Stomach (tissue), 9 donors: ENCODE measurements around the gene TMEM178A. TPM values are rescaled to one million over a fixed set of nuclear protein-coding genes. Genes with fewer than 3 reads are reported as not detected.

ENCODE experiments used
- DNase-seq, 2 donors: peaks; one replicate each; pipeline versions ENCODE4 v3.0.0 to v3.0.0-alpha.2; 2013 to 2019
- H3K27ac ChIP-seq, 5 donors: fragments of 200-600 bp in 4 of 5; sonication (generic) in 4 of 5; one replicate each; pipeline ENCODE4 v1.5.1; 2013 to 2019; ENCODE audit warnings: mild to moderate bottlenecking in 1 of 5, moderate library complexity in 1 of 5
- H3K27me3 ChIP-seq, 3 donors: fragments of 200-600 bp; sonication (generic); one replicate each; pipeline ENCODE4 v1.5.1; 2017 to 2019; ENCODE audit warnings: mixed run types in 1 of 3
- H3K36me3 ChIP-seq, 4 donors: fragments of 200-600 bp; sonication (generic); 1 replicate in 3 of 4; 2 replicates in 1 of 4; pipeline ENCODE4 v1.5.1; 2016 to 2019
- H3K4me1 ChIP-seq, 4 donors: fragments of 200-600 bp; sonication (generic); one replicate each; pipeline ENCODE4 v1.5.1; 2016 to 2019
- H3K4me3 ChIP-seq, 4 donors: fragments of 200-600 bp; sonication (generic) in 3 of 4; one replicate each; pipeline ENCODE4 v1.5.1; 2016 to 2019; ENCODE audit warnings: mild to moderate bottlenecking in 1 of 4
- H3K9me3 ChIP-seq, 4 donors: fragments of 200-600 bp; sonication (generic); one replicate each; pipeline ENCODE4 v1.5.1; 2016 to 2019
- EP300 ChIP-seq: sonication (generic); formaldehyde crosslinking; IDR thresholded peaks from one replicate; pipeline ENCODE4 v1.6.1; 2017; ENCODE audit warnings: antibody characterized with exemption
- POLR2A ChIP-seq, 4 donors: fragments of 450-650 bp; IDR thresholded peaks; one replicate each; pipeline ENCODE4 v1.6.1; 2016; ENCODE audit warnings: antibody characterized with exemption in 4 of 4, control low read depth in 2 of 4, mild to moderate bottlenecking in 1 of 4, moderate library complexity in 1 of 4
- POLR2AphosphoS5 ChIP-seq, 3 donors: sonication (generic); formaldehyde crosslinking; IDR thresholded peaks; one replicate each; pipeline ENCODE4 v1.6.1; 2016; ENCODE audit warnings: antibody characterized with exemption in 3 of 3
- WGBS, 5 donors: extraction: QIAGEN DNeasy Blood & Tissue Kit in 3 of 5; methylation state at CpG; one replicate each; pipeline versions ENCODE4 v1.1.5 to v1.1.7; 2013 to 2018; 5-methylcytosine and 5-hydroxymethylcytosine counted together
- intact Hi-C: fragments of 100-400 bp; cut with DNase I; formaldehyde crosslinking; loops from one replicate; pipeline ENCODE4 v1.15.1; 2023; ENCODE audit warnings: low total_unique reads
- polyA plus RNA-seq, 3 donors: library from polyadenylated mRNA; stranded (reverse); fragments of 200-250 nt; gene quantifications; one replicate each; pipeline ENCODE4 v1.2.3, GENCODE V29; 2013
- total RNA-seq, 5 donors: library from RNA; depleted of rRNA; stranded (reverse); fragments of >200 nt; gene quantifications; one replicate each; pipeline versions ENCODE4 v1.1.0 to v1.2.3, GENCODE V29; 2014 to 2016
- TF ChIP-seq, protein P1 (sequence below), 7 experiments: fragments of 450-650 bp in 4 of 7; fragments of 200-600 bp in 3 of 7; sonication (generic) in 3 of 7; IDR thresholded peaks; one replicate each; pipeline ENCODE4 v1.5.1; 2016 to 2019; ENCODE audit warnings: antibody characterized with exemption in 7 of 7, control low read depth in 2 of 7, mild to moderate bottlenecking in 1 of 7
- donor health status: healthy with polysubstance abuse.
- donor health status: Bipolar disorder and iron deficiency.
- donor health status: healthy.

TMEM178A gene
- total and polyA plus RNA-seq, 8 donors, result 0.62 to 36.5 (median 4.4) TPM

DNA sequence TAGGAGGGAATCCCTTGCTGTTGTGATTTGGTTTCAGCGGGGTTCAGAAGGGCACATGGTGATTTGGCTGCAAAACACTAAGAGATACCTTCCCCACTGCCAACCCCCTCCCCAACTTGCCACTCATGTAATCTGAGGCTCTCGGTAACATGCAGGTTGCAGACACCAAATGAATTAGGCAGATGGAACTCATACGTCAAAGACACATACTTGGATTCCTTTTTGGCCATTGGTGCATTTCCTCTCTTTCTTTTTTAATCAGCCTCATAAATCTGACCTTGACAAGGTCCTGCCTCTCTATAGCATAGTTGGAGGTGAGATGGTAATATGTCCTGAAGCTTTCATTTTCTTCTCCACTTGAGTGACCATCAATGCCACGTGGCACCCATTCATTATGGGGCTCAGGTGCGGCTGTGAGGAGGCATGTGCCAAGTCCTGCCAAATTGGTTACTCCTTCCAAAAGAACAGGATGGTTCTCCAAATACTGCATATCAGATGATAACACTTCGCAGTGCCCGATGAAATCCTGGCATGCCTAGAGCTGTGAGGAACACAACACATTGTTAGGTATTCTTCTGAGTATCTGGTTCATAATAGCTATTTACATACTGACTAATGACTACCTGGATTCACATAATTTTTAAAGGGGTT is 8.3 kb upstream of the TMEM178A start:
- no peak for DNase-seq
- Histone ChIP-seq H3K4me3 (no peak overlapping the region), H3K4me1 (no peaks in the 10 kb centered on the region), H3K9me3 (peaks cover 0 to 8% (median 5%) of the 10 kb centered on the region in 4 donors), H3K27ac (no peak overlapping the region), H3K27me3 (no peaks in the 10 kb centered on the region), H3K36me3 (no peaks in the 10 kb centered on the region)
- 81 to 87% (median 83%) methylated on average over 7 of the region's 7 CpGs for WGBS, 5 donors
- TF ChIP-seq POLR2AphosphoS5 (IDR thresholded peaks at IDR 0.05) (no peak), POLR2A (IDR thresholded peaks at IDR 0.05) (no peak), EP300 (no peak)
- TF ChIP-seq, protein P1, sequence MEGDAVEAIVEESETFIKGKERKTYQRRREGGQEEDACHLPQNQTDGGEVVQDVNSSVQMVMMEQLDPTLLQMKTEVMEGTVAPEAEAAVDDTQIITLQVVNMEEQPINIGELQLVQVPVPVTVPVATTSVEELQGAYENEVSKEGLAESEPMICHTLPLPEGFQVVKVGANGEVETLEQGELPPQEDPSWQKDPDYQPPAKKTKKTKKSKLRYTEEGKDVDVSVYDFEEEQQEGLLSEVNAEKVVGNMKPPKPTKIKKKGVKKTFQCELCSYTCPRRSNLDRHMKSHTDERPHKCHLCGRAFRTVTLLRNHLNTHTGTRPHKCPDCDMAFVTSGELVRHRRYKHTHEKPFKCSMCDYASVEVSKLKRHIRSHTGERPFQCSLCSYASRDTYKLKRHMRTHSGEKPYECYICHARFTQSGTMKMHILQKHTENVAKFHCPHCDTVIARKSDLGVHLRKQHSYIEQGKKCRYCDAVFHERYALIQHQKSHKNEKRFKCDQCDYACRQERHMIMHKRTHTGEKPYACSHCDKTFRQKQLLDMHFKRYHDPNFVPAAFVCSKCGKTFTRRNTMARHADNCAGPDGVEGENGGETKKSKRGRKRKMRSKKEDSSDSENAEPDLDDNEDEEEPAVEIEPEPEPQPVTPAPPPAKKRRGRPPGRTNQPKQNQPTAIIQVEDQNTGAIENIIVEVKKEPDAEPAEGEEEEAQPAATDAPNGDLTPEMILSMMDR (IDR thresholded peaks at IDR 0.05), result no peak
- intact Hi-C loops, result no loop called here

DNA sequence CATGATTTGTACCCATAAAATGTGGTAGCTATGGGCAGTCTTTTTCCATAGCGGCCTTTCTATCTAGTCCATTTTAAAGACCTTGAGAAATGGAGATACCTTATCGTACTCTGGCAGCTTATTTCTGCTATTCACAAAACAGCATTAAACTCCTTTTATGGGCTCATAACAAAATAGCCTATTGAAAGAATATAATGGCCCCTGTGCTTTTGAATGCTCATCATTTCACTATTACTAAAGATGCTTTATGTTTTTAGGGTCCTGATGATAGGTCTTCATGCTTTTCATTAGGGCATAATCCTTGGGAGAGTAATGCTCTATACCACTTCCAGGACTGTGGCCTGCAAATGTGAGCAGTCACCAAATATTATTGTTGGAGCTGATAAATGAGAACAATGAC is 7.3 kb upstream of the TMEM178A start:
- Histone ChIP-seq H3K27ac (no peak overlapping the region), H3K4me3 (no peak overlapping the region), H3K9me3 (peaks cover 0 to 8% (median 5%) of the 10 kb centered on the region in 4 donors), H3K36me3 (no peaks in the 10 kb centered on the region), H3K27me3 (no peaks in the 10 kb centered on the region), H3K4me1 (no peaks in the 10 kb centered on the region)
- WGBS, 5 donors, result 86 to 98% (median 93%) methylated on average over 2 of the region's 2 CpGs
- DNase-seq, result no peak
- intact Hi-C loops, result no loop called here
- no peak for TF ChIP-seq EP300
- TF ChIP-seq, protein P1 (IDR thresholded peaks at IDR 0.05), result no peak
- no peak for TF ChIP-seq POLR2A (IDR thresholded peaks at IDR 0.05)
- no peak for TF ChIP-seq POLR2AphosphoS5 (IDR thresholded peaks at IDR 0.05)

DNA sequence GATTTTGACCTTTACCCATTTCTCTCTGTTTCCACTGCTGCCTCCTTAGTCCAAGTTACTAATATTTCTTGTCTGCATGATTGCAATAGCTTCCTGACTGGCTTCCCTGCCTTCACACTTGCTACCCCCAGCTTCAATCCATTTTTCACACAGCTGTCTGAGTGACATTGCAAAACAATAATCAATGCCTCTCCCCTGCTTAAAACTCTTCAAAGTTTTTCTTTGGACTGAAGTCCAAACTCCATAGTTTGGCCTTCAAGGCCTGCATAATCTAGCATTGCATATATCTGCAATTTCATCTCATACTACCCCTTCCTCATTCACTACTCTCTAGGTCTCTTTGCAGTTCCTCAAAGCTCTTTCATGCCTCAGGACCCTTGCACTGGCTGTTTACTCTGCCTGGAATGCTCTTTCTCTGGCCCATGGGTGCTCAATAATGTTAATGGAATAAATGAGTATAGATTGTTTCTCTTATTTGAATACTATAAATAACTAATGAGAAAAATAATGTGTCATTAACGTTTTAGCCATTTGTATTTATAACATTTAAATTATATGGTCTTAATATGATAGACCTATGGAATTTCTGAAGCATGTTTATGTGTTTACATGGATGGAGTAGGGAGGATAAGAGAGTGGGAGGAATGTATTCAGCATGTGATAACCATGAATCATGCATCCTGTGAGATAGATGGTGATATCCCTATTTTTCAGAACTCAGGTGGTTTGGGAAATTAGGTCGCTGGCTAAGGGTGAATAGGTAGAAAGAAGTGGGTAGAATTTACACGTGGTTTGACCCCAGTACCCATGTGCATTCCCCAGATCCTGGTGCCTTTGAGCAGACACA is 5.7 kb upstream of the TMEM178A start:
- Histone ChIP-seq H3K9me3 (peaks cover 0 to 5% (median 2%) of the 10 kb centered on the region in 4 donors), H3K27me3 (peaks cover 0 to 12% (median 4%) of the 10 kb centered on the region in 3 donors), H3K27ac (no peak overlapping the region), H3K4me3 (no peak overlapping the region), H3K36me3 (no peaks in the 10 kb centered on the region), H3K4me1 (no peaks in the 10 kb centered on the region)
- DNase-seq, result no peak
- no peak for TF ChIP-seq POLR2A (IDR thresholded peaks at IDR 0.05)
- no peak for TF ChIP-seq EP300
- TF ChIP-seq, protein P1 (IDR thresholded peaks at IDR 0.05), result no peak
- TF ChIP-seq POLR2AphosphoS5 (IDR thresholded peaks at IDR 0.05), result no peak
- WGBS, 5 donors, result 59 to 65% (median 64%) methylated on average over 3 of the region's 3 CpGs
- intact Hi-C loops, result no loop called here

DNA sequence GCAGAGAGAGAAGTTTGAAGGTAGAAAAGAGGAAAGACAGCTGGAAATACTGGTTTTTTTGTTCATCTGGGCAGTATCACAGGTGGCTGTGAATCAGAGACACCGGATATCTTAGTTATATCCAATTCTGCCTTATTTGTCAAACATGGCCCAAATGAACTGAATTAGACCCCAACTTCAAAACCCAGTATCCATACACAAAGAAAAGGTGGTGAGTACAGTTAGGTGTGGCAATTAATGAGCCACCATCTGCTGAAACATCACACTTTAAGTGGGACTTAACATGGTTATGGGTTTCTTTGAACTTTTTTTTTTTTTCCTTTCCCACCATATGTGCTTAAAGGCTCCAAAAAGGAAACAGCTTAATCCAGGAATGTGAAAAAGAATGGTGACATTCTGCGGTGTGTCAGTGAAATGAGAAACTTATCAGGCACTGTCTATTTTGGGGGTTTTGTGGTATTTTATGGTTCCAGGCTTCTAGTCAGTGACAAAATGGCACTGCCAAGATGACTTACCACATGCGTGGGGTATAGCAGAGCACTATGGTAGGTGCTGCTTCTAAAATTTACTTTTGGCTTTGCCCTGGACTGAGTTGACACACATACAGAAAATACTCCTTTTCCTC is 5.0 kb upstream of the TMEM178A start:
- peaks cover 0 to 6% (median 4%) of the 10 kb centered on the region in 4 donors for H3K4me1 ChIP-seq
- H3K9me3 ChIP-seq, result no peaks in the 10 kb centered on the region
- intact Hi-C loops, result no loop called here
- TF ChIP-seq, protein P1 (IDR thresholded peaks at IDR 0.05), result no peak
- no peak for TF ChIP-seq POLR2A (IDR thresholded peaks at IDR 0.05)
- TF ChIP-seq POLR2AphosphoS5 (IDR thresholded peaks at IDR 0.05), result no peak
- no peak for TF ChIP-seq EP300
- H3K27me3 ChIP-seq, result peaks cover 0 to 19% (median 10%) of the 10 kb centered on the region in 3 donors
- H3K27ac ChIP-seq, result no peak overlapping the region
- no peaks in the 10 kb centered on the region for H3K36me3 ChIP-seq
- no peak overlapping the region for H3K4me3 ChIP-seq
- no peak for DNase-seq
- WGBS, 5 donors, result 81 to 93% (median 88%) methylated on average over 3 of the region's 3 CpGs
